HG02885 (cell line): ENCODE measurements around the gene CHST13.

Experiments
- ATAC-seq: cut with Tn5 transposase; IDR thresholded peaks from one replicate; pipeline ENCODE4 v1.9.1; 2021; ENCODE audit warnings: mild to moderate bottlenecking; ENCODE audit not compliant: unreplicated experiment, poor library complexity

The CHST13 gene

DNA sequence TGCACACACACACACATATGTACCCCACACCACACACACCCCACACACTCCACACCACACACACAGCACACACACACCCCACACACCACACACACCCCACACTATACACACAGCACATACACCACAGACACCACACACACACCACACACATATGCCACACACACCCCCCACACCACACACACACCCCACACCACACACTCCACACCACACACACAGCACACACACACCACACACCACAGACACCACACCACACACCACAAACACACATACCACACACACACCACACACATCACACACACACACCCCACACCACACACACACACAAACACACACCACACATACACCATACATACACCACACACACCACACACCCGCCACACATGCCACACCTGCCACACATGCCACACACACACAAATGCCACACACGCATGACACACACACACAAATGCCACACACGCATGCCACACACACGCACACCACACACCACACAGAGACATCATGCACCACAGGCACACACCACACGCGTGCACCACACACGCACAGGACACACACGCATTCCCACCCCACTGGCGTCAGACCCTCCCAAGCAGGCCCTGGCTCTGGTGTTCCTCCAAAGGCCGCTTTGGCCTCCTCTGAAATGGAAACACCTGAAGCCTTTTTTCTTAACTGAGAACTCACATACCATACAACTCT, 15.7 kb downstream of the CHST13 start:
- no peak for ATAC-seq

DNA sequence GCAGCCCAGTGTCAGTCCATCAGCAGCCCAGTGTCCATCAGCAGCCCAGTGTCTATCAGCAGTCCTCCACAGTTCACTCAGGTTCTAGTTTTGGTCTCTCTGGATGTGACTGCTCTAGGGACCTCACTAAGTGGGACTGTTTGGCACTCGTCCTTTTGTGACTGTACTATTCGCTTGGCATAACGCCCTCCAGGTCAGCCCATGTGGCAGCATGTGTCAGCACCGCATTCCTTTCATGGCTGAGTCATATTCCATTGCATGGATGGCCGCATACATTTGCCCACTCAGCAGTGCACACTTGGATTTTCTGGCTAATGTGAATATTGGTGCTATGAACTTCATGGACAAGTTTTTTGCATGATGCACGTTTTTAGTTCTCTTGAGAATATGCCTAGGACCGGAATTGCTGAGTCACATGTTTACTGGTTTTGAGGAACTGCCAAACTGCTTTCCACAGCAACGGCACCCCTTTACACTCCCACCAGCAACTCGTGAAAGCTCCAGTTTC, 16.4 kb downstream of the CHST13 start:
- no peak for ATAC-seq

DNA sequence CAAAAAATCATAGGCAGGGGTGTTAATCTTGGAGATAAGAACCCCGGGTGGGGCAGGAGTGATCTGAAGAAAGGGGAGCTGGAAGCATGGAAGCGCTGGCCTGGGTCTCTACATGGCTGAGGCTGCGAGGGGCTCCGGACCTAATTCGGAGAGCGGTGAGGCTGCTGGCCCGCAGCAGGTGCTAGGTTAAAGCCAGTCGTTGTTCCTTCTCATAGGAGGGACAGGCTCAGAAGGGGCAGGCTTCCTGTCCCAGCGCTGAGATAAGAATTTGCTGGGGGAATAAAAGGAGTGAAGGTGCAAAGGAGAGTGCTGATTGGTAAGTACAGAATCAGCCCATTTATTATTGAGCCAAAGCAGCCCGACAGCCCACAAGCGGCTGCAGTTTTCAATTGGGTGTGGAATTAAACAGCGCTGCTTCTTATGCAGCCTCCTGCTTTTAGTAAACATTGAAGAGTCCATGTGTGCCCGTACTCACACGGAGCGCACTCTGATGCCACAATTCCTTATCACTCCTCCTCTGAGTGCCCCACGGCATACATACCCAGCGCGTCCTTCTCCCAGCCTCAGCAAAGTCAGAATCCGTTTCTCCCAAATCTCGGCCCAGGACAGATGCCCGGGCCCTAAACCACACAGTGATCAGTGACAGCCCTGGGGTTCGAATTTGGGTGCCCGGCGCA, 17.1 kb downstream of the CHST13 start:
- ATAC-seq = no peak

DNA sequence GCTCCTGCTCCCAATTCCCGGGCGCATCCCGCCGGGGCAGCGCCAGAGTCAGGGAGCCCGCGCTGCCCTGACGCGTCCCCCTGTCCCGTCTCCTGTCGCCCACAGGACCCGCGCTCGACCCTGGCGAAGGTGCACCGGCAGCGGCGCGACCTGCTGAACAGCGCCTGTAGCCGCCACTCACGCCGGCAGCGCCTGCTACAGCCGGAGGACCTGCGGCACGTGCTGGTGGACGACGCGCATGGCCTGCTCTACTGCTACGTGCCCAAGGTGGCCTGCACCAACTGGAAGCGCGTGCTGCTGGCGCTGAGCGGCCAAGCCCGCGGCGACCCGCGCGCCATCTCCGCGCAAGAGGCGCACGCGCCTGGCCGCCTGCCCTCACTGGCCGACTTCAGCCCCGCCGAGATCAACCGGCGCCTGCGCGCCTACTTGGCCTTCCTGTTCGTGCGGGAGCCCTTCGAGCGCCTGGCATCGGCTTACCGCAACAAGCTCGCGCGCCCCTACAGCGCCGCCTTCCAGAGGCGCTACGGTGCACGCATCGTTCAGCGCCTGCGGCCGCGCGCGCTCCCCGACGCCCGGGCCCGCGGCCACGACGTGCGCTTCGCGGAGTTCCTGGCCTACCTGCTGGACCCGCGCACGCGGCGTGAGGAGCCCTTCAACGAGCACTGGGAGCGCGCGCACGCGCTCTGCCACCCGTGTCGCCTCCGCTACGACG, 17.8 kb downstream of the CHST13 start:
- ATAC-seq = no peak

DNA sequence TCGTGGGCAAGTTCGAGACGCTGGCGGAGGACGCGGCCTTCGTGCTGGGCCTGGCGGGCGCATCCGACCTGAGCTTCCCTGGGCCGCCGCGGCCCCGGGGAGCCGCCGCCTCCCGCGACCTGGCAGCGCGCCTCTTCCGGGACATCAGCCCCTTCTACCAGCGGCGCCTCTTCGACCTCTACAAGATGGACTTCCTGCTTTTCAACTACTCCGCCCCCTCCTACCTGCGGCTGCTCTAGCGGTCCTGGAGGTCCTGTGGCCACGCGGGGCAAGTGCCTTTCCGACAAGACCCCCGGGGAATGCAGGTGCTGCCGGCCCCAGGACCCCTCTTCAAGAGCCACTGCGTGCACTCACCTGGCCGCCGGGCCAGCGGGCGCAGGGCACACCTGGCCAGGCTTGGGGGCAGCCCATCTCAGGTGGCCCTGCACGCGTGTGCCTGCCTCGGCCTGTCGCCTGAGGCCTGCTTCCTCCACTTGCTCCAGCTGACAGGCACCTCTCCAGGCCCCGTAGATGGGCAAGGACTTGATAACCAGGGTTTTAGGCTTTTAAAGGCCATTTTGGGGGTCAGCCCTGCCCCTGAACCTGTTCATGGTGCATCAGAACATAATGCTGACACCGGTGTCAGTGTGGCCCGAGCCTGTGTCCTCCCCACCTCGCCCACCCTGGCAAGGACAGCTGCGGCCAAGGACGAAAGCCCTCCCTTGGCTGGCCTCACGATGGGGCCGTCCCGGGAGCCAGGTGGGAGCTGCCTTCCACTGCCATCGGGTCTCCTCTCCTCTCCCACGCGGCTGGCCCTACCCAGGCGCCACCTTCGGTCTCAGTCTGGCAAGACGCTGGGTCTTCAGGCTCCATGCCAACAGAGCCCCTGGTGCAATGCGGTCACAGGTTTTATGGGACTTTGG, 18.6 kb downstream of the CHST13 start:
- ATAC-seq = no peak

DNA sequence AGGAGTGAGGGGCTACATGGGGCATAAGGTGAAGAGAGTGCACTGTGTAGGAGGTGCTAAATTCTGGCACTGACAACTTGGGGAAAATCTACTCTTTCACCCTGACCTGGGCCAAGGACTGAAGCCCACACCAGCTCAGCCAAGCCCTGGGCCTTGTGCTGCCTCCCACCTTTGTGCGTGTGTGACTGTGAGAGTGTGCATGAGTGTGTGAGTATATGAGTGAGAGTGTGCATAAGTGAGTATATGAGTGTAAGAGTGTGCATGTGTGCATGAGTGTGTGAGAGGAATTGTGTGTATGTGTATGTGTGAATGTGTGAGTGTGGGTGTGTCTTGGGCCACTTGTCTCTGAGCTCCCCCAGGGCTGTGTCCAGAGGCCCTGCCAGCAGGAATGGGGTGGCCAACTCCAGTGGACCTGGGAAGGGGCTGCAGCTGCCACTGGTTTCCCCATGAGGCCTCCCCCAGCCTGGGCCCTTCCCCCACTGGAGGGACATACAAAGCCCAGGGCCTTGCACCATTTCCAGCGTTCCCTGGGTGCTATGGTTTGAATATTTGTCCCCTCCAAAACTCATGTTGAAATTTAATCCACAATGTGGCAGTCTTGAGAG, 19.6 kb downstream of the CHST13 start:
- no peak for ATAC-seq

DNA sequence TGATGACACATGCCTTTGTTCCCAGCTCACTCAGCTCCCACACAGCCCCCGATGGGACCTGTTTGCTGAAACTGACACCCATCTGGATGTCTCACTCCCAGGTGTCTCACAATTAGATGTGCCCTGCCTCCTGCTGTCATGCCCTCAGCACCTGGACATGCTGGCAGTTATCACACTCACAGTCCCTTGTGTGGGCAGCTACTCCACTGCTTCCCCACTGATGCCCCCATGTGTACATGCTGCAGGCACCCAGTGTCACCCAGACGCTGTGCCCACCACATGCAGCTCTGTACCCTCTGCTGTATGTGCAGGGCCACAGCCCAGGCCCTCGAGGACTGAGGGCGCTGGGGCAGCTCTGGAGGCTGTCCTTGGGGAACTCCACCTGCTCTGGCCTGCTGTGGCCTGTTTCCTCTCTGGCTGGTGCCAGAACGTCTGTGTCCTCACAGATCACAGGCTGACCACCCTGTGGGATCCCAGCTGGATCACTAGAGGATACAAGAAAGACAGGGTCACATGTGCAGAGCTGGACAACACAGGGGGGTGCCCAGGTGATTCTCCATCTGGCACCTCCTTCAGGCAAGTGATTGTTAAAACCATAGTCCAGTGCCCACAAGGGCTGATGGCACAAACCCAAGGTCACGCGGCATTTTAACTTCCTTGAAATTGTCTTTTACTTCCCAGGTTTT, 20.8 kb downstream of the CHST13 start:
- no peak for ATAC-seq

DNA sequence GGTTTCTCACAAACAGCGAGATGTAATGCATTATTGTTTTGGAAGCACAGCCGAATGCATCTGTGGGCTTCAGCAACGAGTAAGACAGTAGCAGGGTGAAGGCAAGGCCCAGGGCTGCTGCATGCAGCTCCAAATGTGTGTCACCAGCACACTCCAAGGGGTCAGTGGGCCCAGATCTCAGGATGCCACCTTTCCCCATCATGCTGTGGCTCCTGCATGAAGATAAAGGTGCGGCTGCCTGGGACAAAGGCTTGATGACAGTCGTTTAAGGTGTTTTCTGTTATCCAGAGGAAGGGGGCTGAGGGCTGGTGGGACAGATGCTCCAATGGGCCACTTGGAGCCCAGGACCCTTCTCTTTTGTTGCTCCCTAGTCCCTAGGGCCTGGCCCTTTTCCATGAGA, 21.6 kb downstream of the CHST13 start:
- no peak for ATAC-seq

DNA sequence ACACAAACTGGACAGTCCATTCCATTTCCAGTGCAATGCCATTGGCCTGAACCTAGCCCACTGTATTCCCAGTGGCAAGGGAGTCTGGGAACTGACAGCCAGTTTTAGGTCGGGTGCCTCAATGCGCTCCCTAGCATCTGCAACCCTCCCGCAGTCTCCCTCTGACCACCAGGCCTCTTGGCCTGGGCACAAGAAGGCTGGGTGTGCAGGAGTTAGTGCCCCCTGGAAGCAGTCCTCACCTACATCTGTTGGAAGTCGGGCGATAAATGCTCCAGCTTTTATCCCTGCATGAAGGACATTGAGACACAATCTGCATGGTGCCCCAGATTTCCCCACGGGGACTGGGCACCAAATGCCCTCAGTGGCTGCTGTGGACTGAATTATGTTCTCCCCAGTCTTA, 22.1 kb downstream of the CHST13 start:
- no peak for ATAC-seq

DNA sequence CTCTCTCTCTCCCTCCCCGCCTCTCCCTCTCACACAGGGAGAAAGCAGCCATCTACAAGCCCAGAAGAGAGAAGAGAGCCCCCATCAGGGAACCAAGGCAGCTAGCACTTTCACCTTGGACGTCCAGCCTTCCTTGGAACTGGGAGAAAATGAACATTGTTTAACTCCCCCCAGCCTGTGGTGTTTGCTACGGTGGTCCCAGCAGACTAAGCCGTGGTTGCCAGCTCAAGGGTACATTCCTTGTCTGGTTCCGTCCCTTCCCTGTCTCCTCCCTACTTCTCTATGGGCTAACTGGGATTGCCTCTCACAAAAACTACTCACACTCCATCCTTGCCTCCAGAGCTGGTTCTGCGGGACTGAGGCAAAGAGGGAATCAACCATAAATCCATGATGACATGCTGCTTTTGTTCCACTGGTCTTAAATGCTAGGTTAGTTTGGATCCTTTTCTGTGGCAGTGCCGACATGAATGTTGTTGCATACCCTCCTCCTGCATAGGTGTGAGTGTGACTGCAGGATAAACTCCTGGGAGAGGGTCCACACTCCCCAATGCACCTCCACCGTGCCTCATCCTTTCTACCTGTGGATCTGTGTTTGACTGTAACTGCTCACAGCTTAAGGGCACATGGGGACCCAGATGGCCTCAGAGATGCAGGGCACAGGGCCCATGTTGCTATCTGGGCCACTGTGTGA, 22.7 kb downstream of the CHST13 start:
- ATAC-seq = no peak

DNA sequence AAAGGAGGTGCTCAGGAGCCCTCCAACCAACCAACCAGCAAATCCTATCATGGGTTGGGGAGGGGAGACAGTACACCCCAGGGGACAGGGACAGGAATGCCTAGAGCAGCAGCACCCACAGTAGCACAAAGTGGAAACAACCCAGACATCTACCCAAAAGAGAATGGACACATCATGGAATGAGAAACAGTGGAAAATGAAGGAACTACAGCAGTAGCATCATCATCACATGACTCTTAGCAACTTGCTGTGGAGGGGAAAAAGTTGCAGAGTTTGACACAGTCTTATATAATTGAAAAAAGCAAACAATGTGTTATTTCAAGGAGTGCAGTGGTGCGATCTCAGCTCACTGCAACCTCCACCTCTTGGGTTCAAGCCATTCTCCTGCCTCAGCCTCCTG, 23.8 kb downstream of the CHST13 start:
- no peak for ATAC-seq

DNA sequence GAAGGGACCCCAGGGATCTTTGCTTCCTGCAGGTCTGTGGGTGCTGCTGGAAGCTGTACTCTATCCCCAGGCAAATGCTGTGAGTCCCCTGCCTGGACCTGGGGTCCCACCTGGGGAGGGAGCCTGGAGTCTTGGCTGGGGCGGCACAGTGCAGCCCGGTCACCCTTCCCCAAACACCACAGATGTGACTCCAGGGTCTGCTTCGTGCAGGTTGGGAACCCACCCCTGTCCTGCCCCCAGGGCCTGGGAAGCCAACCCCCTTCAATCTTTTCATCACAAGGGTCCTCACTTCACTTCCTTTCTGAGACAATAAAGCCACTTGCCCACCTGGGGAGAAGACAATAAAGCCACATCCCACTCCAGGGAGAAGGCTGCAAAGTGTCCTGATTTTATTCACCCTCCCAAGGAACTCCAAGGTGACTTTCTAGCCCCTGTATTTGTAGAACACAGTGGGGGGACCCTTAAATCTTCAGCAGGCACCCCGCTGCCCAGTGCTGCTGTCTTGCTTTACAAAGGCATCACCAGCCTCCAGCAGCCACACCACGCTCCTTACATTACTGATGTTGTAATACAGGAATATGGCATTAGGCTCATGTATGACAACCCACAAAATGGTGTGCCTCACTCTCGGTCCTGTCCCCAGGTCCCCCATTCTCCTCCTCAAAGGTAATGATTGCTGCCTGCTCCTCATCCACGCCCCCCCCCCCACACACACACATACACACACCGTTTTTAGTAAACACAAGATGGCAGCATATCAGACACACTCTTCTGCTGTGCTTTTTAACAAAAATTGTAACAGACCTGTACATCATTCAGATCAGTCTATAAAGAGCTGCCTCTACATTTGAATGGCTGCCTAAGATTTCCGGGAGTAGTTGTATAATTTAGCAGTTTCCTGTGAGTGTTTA, 24.9 kb downstream of the CHST13 start:
- ATAC-seq = no peak

DNA sequence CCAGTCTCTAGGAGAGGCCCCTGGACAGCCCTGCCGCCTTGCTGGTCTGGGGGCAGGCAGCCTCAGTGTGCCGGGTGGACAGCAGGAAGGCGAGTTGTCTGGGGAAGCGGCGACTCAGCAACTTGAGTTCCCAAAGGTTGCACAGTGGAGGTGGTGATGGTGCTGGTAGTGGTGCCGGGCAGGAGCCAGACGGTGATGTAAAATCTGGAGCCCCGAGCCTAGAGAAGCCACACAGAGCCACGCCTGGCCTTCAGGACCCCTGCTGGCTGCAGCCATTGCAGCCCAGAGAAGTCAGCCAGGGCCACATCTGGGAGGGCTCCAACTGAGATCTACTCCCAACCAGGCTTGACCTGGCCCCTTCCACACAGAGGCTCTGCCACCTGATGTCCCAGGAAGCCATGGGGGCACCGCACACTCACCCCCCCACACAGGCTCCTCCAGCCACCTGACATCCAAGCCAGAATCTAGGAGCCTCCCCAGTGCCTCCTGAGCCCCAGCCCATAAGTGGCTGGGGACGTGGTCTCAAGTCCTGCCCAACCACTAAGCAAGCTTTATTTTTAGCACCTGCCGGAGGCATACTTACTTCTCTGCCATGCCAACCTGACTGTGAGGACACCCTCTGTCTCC, 26.0 kb downstream of the CHST13 start:
- ATAC-seq = no peak

DNA sequence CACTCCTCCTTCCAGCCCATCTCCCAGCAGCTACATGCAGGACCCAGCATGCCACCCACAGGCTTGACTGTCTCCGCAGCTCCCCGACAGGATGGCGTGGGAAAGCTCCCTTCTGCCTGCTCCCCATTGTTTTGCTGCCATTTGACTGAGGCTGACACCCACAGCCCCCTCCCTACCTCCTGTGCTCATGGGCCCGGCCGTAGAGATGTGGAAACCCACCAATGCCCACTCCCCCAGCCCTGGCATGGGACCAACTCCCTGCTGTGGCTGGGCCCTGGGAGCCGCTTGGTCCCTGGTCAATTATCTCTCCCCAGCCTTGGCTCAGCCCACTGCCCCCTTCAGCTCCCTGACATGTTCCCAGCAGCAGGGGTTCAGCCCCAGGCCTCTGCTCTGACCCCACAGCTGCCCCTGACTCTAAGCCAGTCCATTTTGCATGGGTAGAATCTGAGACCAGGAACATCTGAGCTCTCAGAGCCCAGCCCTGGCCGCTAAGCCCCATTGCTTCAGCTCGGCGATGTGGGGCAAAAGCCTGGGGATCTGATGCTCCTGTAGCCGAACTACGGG, 26.6 kb downstream of the CHST13 start:
- no peak for ATAC-seq

DNA sequence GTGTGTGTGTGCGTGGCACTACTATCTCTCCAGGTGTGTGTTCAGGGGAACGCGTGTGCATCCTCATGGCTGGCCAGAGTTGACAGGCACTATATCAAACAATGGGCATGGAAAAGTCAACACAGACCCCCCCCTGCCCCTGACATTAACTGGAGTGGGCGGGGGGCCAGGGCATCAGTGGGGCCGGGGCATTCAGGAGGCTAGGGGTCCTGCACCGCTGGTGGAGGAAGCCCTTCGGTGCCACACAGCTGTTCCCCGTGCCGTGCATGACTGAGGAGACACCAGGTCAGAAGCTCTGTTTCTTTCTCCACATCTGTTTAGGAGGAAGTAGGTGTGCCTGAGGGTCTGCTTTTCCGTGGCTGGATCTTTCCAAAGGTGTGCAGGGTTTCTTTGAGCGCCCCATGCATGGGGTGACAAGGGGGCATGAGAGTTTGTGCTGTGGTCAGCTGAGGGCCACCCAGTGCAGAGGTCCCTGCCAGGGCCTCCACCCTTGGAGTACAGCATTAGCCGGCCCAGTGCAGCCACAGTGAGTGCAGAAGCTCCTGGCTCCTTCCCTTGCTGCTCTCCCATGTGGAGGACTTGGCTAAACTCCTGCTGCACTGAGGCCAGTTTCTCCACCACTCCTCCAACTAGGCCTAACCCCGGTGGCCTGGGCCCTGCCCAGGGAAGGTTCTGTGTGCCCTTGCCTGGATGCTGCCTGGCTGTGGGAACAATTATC, 27.3 kb downstream of the CHST13 start:
- ATAC-seq = no peak
